Loucy (cell line): ENCODE measurements around the gene PID1.

Experiments
- H2AFZ ChIP-seq: fragments of 200-600 bp; sonication (generic); 2 replicates; pipeline ENCODE4 v1.6.0; 2016; ENCODE audit warnings: antibody characterized with exemption, mild to moderate bottlenecking, low read length, moderate library complexity
- H3F3A ChIP-seq: fragments of 200-600 bp; 2 replicates; pipeline ENCODE4 v1.6.0; 2016; ENCODE audit warnings: antibody characterized with exemption, low read depth, mild to moderate bottlenecking
- H3K27me3 ChIP-seq: fragments of 200-600 bp; sonication (generic); 2 replicates; pipeline ENCODE4 v1.6.1; 2014; ENCODE audit warnings: low read length, mild to moderate bottlenecking; ENCODE audit not compliant: insufficient read depth, poor library complexity, severe bottlenecking
- H3K36me3 ChIP-seq: fragments of 200-600 bp; sonication (generic); 2 replicates; pipeline ENCODE4 v1.6.1; 2016; ENCODE audit warnings: low read length; ENCODE audit not compliant: insufficient read depth
- H3K4me1 ChIP-seq: fragments of 200-600 bp; sonication (generic); 2 replicates; pipeline ENCODE4 v1.5.1; 2014; ENCODE audit warnings: low read length, mild to moderate bottlenecking; ENCODE audit not compliant: insufficient read depth, poor library complexity, severe bottlenecking
- H3K4me2 ChIP-seq: fragments of 200-600 bp; sonication (generic); 2 replicates; pipeline ENCODE4 v1.6.0; 2014; ENCODE audit warnings: antibody characterized with exemption, low read length, low read depth, mild to moderate bottlenecking; ENCODE audit not compliant: poor library complexity, severe bottlenecking
- H3K4me3 ChIP-seq: fragments of 200-600 bp; sonication (generic); 2 replicates; pipeline ENCODE4 v1.5.1; 2014; ENCODE audit warnings: low read length, mild to moderate bottlenecking, mixed read lengths; ENCODE audit not compliant: poor library complexity, severe bottlenecking
- H3K79me2 ChIP-seq: fragments of 200-600 bp; sonication (generic); 2 replicates; pipeline ENCODE4 v1.6.1; 2014; ENCODE audit warnings: low read length; ENCODE audit not compliant: insufficient read depth
- H3K9ac ChIP-seq: fragments of 200-600 bp; sonication (generic); 2 replicates; pipeline ENCODE4 v1.6.0; 2014; ENCODE audit warnings: mild to moderate bottlenecking, low read depth, low read length, moderate library complexity; ENCODE audit not compliant: poor library complexity, severe bottlenecking
- H3K9me2 ChIP-seq: fragments of 200-600 bp; sonication (generic); replicated peaks from 2 replicates; pipeline ENCODE4 v1.6.1; 2016; ENCODE audit warnings: low read depth, low read length, mixed read lengths
- H3K9me3 ChIP-seq: fragments of 200-600 bp; sonication (generic); 2 replicates; pipeline ENCODE4 v1.6.1; 2014; ENCODE audit warnings: mild to moderate bottlenecking, antibody characterized with exemption, low read length, low read depth; ENCODE audit not compliant: insufficient read depth
- H4K20me1 ChIP-seq: fragments of 200-600 bp; sonication (generic); 2 replicates; pipeline ENCODE4 v1.6.0; 2014; ENCODE audit warnings: antibody characterized with exemption, low read length, mild to moderate bottlenecking; ENCODE audit not compliant: insufficient read depth, poor library complexity, severe bottlenecking
- CTCF ChIP-seq: fragments of 200-600 bp; sonication (generic); conservative IDR thresholded peaks from 2 replicates; pipeline ENCODE4 v1.5.1; 2014; ENCODE audit warnings: mild to moderate bottlenecking, antibody characterized with exemption, low read length
- EZH2phosphoT487 ChIP-seq: fragments of 200-600 bp; IDR thresholded peaks from 2 replicates; pipeline ENCODE4 v1.6.1; 2018; ENCODE audit warnings: antibody characterized with exemption, mild to moderate bottlenecking, moderate library complexity, borderline replicate concordance

The PID1 gene

GRCh38 chr2:229087843-229088516 is 183.1 kb downstream of the PID1 start:
- Histone ChIP-seq H3K9me2 (no peaks in the 10 kb centered on the region), H3K4me3 (no peak overlapping the region), H3K4me1 (peaks cover 54% of the 10 kb centered on the region), H4K20me1 (no peaks in the 10 kb centered on the region), H3K9ac (peak overlapping the region; percentile 68), H3K4me2 (peak overlapping the region; percentile 58), H2AFZ (peak overlapping the region; percentile 2; the same call in 1 of the 2 replicates), H3K79me2 (no peaks in the 10 kb centered on the region), H3F3A (peaks cover 10% of the 10 kb centered on the region; the same call in 1 of the 2 replicates), H3K36me3 (no peaks in the 10 kb centered on the region), H3K27me3 (no peaks in the 10 kb centered on the region), H3K9me3 (no peaks in the 10 kb centered on the region)
- TF ChIP-seq EZH2phosphoT487 (no peak), CTCF (no peak)

- Histone ChIP-seq H3K4me2 (peak overlapping the region; percentile 58), H3K9me2 (no peaks in the 10 kb centered on the region), H2AFZ (peak overlapping the region; percentile 35; the same call in 1 of the 2 replicates), H3K4me1 (peaks cover 54% of the 10 kb centered on the region), H3K9me3 (peaks cover 6% of the 10 kb centered on the region; the same call in 1 of the 2 replicates), H3K36me3 (no peaks in the 10 kb centered on the region), H3K27me3 (no peaks in the 10 kb centered on the region), H3K4me3 (no peak overlapping the region), H3F3A (peaks cover 10% of the 10 kb centered on the region; the same call in 1 of the 2 replicates), H4K20me1 (no peaks in the 10 kb centered on the region), H3K9ac (peak overlapping the region; percentile 68), H3K79me2 (no peaks in the 10 kb centered on the region)
- TF ChIP-seq EZH2phosphoT487, result no peak
- TF ChIP-seq CTCF, result no peak
Measured at GRCh38 chr2:229087267-229087666, 183.8 kb downstream of the PID1 start.

- Histone ChIP-seq H3F3A (peaks cover 10% of the 10 kb centered on the region; the same call in 1 of the 2 replicates), H3K36me3 (no peaks in the 10 kb centered on the region), H3K9me3 (peaks cover 11% of the 10 kb centered on the region; the same call in 1 of the 2 replicates), H3K9me2 (no peaks in the 10 kb centered on the region), H3K4me2 (no peak overlapping the region), H3K79me2 (no peaks in the 10 kb centered on the region), H4K20me1 (no peaks in the 10 kb centered on the region), H2AFZ (no peak overlapping the region), H3K27me3 (no peaks in the 10 kb centered on the region), H3K4me3 (no peak overlapping the region), H3K9ac (no peak overlapping the region), H3K4me1 (peaks cover 58% of the 10 kb centered on the region)
- TF ChIP-seq CTCF, result no peak
- no peak for TF ChIP-seq EZH2phosphoT487
Measured at GRCh38 chr2:229085439-229085838, 185.6 kb downstream of the PID1 start.
